Chondrocyte (in vitro differentiated cells): ENCODE data around the gene SCN8A. TPM values are rescaled to one million over a fixed set of nuclear protein-coding genes. Genes with fewer than 3 reads are reported as not detected.

Experiments
- DNase-seq: peaks from one replicate; pipeline ENCODE4 v3.0.0; 2021; ENCODE audit warnings: mixed read lengths, low spot score
- H3K27ac Mint-ChIP-seq: one replicate; pipeline ENCODE4 v1.8.0; 2021; ENCODE audit warnings: mild to moderate bottlenecking, moderate library complexity, mixed read lengths; ENCODE audit not compliant: unreplicated experiment
- H3K27me3 Mint-ChIP-seq: 2 replicates; pipeline ENCODE4 v1.8.0; 2021; ENCODE audit warnings: low read depth, mixed read lengths
- H3K36me3 Mint-ChIP-seq: 2 replicates; pipeline ENCODE4 v1.8.0; 2021; ENCODE audit warnings: low read depth, mixed read lengths
- H3K4me1 Mint-ChIP-seq: 2 replicates; pipeline ENCODE4 v1.8.0; 2021; ENCODE audit warnings: low read depth, mild to moderate bottlenecking, mixed read lengths
- H3K4me3 Mint-ChIP-seq: one replicate; pipeline ENCODE4 v1.8.0; 2021; ENCODE audit warnings: mild to moderate bottlenecking, moderate library complexity, mixed read lengths; ENCODE audit not compliant: unreplicated experiment
- H3K9me3 Mint-ChIP-seq: 2 replicates; pipeline ENCODE4 v1.8.0; 2021; ENCODE audit warnings: low read depth, mixed read lengths
- total RNA-seq: library from RNA; stranded (reverse); gene quantifications from 3 replicates; pipeline ENCODE4 v1.2.1, GENCODE V29; 2021
- TF ChIP-seq, protein P1 (sequence below): fragments of 200-600 bp; sonication (generic); IDR thresholded peaks from 2 replicates; pipeline ENCODE4 v1.5.0; 2021; ENCODE audit warnings: antibody characterized with exemption, mild to moderate bottlenecking, moderate library complexity

SCN8A gene
- total RNA-seq, 1 donor from 2014 or later: 4.4 TPM

DNA sequence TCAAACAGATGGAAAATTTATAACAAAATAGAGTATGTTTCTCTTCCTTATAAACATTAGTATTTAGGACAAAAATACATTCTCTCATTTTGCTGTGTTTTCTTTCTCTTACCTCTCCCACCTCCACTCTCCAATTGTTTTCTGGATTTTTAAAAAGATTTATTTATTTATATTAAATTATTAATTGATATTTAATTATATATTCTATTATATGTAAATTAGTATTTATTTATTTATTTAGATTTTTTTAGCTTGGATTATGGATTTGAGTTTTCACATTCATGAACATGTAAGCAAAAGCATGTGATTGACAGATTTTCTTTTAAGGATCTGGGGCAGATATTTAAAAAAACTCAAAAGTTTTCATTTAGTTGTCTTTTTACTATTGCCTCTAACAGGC, 35.6 kb downstream of the SCN8A start:
- H3K36me3 Mint-ChIP-seq: peaks cover 2% of the 10 kb centered on the region
- H3K9me3 Mint-ChIP-seq: no peaks in the 10 kb centered on the region
- DNase-seq: no peak
- H3K4me3 Mint-ChIP-seq: no peak overlapping the region
- TF ChIP-seq, protein P1, sequence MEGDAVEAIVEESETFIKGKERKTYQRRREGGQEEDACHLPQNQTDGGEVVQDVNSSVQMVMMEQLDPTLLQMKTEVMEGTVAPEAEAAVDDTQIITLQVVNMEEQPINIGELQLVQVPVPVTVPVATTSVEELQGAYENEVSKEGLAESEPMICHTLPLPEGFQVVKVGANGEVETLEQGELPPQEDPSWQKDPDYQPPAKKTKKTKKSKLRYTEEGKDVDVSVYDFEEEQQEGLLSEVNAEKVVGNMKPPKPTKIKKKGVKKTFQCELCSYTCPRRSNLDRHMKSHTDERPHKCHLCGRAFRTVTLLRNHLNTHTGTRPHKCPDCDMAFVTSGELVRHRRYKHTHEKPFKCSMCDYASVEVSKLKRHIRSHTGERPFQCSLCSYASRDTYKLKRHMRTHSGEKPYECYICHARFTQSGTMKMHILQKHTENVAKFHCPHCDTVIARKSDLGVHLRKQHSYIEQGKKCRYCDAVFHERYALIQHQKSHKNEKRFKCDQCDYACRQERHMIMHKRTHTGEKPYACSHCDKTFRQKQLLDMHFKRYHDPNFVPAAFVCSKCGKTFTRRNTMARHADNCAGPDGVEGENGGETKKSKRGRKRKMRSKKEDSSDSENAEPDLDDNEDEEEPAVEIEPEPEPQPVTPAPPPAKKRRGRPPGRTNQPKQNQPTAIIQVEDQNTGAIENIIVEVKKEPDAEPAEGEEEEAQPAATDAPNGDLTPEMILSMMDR: no peak
- no peak overlapping the region for H3K27ac Mint-ChIP-seq
- H3K27me3 Mint-ChIP-seq: no peaks in the 10 kb centered on the region
- peaks cover 15% of the 10 kb centered on the region for H3K4me1 Mint-ChIP-seq

DNA sequence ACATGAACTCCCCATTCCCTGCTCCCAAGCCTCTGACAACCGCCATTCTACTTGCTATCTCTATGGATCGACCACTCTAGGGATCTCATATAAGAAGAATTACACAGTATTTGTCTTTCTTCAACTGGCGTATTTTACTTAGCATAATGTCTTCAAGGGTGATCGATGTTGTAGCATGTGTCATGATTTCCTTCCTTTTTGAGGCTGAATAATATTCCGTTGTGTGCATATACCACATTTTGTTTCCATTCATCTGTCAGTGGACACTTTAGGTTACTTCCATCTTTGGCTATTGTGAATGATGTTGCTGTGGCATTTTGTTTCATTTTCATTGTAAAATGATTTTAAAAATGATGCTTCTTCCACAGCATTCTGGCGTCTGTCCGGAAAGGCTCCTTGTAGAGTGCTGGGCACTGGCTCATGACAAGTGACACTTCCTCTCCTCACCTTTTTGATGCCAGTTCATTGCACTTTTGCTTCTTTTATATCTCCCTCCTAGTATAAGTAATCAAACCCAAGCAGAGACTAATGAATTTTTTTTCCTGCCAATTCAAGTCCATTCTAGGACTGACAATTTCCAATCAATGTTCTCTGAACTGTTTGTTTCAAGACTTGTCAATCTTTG, 39.3 kb downstream of the SCN8A start:
- no peak overlapping the region for H3K27ac Mint-ChIP-seq
- no peaks in the 10 kb centered on the region for H3K27me3 Mint-ChIP-seq
- H3K4me1 Mint-ChIP-seq: peaks cover 25% of the 10 kb centered on the region
- no peak overlapping the region for H3K4me3 Mint-ChIP-seq
- H3K36me3 Mint-ChIP-seq: peaks cover 2% of the 10 kb centered on the region
- no peak for DNase-seq
- TF ChIP-seq, protein P1: no peak
- no peaks in the 10 kb centered on the region for H3K9me3 Mint-ChIP-seq

DNA sequence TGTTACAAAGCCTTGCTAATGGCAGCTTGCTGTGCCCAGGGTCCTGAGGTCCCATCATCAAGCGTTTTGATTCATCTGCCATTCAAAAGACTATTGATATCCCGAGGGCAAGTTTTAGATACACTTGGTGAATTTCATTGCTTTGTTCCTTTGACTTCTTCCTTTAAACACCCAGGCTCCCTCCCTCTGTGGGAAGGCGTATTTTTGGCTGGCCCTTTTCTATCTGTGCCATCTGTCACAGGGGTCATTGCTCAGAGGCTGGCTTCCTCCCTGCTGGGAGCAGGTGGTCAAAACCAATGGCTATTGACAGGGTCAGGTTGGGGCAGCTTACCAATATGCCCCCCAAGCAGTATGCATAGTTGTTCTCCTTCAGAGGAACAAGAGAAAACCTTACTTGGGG, 40.0 kb downstream of the SCN8A start:
- Mint-ChIP-seq H3K27ac (no peak overlapping the region), H3K4me1 (peaks cover 29% of the 10 kb centered on the region), H3K9me3 (no peaks in the 10 kb centered on the region), H3K4me3 (no peak overlapping the region), H3K36me3 (peaks cover 2% of the 10 kb centered on the region), H3K27me3 (no peaks in the 10 kb centered on the region)
- TF ChIP-seq, protein P1: no peak
- no peak for DNase-seq

DNA sequence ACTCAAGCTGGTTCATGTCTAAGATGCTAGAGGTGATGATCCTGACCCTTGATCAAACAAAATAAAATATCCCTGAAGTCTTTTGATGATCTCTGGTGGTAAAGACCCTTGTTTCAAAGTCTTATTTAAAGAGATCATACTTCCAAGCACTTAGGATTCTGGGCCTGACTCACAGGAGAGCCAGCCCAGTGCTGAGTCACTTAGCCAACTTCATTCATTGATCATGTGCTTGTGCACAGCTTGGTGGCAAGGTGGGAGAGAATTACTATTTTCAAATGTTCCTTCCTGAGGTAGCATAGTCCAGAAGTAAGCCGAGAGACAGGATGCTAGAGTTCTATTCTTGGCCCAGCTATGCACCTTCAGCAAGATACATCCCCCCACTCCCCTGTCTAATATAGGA, 40.6 kb downstream of the SCN8A start:
- Mint-ChIP-seq H3K9me3 (peaks cover 2% of the 10 kb centered on the region), H3K27me3 (no peaks in the 10 kb centered on the region), H3K4me3 (no peak overlapping the region), H3K36me3 (peaks cover 2% of the 10 kb centered on the region), H3K4me1 (peaks cover 29% of the 10 kb centered on the region), H3K27ac (no peak overlapping the region)
- no peak for DNase-seq
- TF ChIP-seq, protein P1: no peak

DNA sequence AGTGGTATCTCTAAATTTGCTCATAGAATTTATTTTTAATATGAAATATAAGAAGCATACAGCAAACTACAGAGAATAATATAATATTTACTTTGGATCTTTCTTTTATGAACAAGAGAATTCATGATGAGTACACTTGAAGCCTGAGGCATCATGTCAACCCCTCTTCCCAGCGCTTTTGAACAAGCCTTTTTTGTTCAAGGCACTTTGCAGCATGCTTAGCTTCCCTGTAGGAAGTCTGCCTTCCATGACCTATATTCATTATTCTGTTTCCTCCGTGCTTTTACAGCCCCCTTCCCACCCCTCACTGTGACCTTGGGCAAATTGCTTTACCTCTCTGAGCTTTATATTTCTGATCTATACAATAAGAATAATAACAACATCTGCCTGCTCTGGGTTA, 41.6 kb downstream of the SCN8A start:
- TF ChIP-seq, protein P1: no peak
- no peaks in the 10 kb centered on the region for H3K27me3 Mint-ChIP-seq
- H3K4me3 Mint-ChIP-seq: no peak overlapping the region
- H3K36me3 Mint-ChIP-seq: peaks cover 4% of the 10 kb centered on the region
- H3K4me1 Mint-ChIP-seq: peaks cover 32% of the 10 kb centered on the region
- no peak overlapping the region for H3K27ac Mint-ChIP-seq
- H3K9me3 Mint-ChIP-seq: peaks cover 10% of the 10 kb centered on the region
- DNase-seq: no peak
